GM19025 (cell line): ENCODE measurements around the gene PRKG1.
"Not testable (repeated sequence)": the region's sequence is repeated elsewhere in the genome, so short reads cannot be mapped to it uniquely, and the experiment has no call there.

Source experiments
- ATAC-seq: cut with Tn5 transposase; IDR thresholded peaks from one replicate; pipeline ENCODE4 v1.9.1; 2021; ENCODE audit warnings: mild to moderate bottlenecking, low read depth, moderate library complexity; ENCODE audit not compliant: unreplicated experiment

Gene PRKG1

GRCh38 chr10:51112013-51112412, 37.7 kb downstream of the PRKG1 start:
- no peak for ATAC-seq

DNA sequence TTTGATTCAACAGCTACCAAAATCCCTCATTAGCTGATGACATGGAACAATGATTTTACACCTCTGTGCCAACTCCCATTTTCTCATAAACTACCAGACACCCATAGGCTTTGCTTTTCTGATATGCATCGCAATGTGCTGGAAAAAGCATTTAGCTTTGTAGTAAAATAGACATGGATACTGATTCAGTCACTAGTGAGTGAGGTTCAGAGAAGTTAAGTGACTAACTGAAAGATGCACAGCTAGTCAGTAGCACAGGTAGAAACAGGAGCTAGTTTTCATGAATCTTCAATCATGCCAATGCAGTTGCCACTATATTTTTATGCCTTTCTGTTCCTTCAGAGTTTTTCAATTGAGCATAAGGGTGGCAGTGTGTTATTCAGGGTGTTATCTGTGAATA, 38.7 kb downstream of the PRKG1 start:
- ATAC-seq, result no peak

GRCh38 chr10:51117053-51117660, 42.9 kb downstream of the PRKG1 start:
- no peak for ATAC-seq

GRCh38 chr10:51117794-51118193, 43.5 kb downstream of the PRKG1 start:
- no peak for ATAC-seq

GRCh38 chr10:51119441-51119840, 45.2 kb downstream of the PRKG1 start:
- no peak for ATAC-seq

GRCh38 chr10:51121861-51122260, 47.6 kb downstream of the PRKG1 start:
- no peak for ATAC-seq

- ATAC-seq, result no peak
Measured at GRCh38 chr10:51124852-51125251, 50.6 kb downstream of the PRKG1 start.

GRCh38 chr10:51125518-51125917, 51.2 kb downstream of the PRKG1 start:
- no peak for ATAC-seq

GRCh38 chr10:51129946-51130544, 55.8 kb downstream of the PRKG1 start:
- ATAC-seq, result no peak

GRCh38 chr10:51137756-51138529, 63.7 kb downstream of the PRKG1 start:
- ATAC-seq, result no peak

- ATAC-seq, result no peak
Measured at GRCh38 chr10:51139176-51139575, 64.9 kb downstream of the PRKG1 start.

- no peak for ATAC-seq
Measured at GRCh38 chr10:51141010-51141409, 66.7 kb downstream of the PRKG1 start.

DNA sequence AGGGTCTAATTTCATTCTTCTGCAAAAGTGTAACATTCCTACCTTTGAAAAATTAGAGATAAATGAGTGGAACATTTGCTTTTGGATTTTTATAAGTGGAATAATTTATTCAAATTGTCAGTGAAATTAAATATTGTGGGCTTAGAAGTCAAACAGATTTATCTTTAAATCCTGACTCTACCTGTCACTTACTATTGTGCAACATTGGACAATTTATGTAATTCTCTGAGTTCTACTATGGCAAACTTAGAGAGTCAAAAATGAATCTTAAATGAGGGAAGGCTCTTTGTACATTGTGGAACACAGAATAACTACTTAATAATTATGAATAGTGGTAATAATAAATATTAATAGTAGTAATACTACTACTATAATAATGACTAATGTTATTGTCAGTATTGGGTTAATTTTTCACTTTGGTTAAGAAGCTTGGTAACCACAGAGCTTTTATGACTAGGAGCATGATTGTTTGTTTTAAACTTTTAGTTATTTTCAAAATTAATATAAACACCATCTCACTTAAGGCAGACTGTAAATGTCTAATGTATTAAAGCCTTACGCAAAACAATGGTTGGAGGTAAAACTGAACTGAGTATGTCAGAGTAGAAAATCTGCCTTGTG, 70.0 kb downstream of the PRKG1 start:
- no peak for ATAC-seq

GRCh38 chr10:51145375-51145774, 71.1 kb downstream of the PRKG1 start:
- no peak for ATAC-seq

- no peak for ATAC-seq
Measured at GRCh38 chr10:51147644-51148399, 73.5 kb downstream of the PRKG1 start.

GRCh38 chr10:51156926-51157325, 82.6 kb downstream of the PRKG1 start:
- no peak for ATAC-seq

DNA sequence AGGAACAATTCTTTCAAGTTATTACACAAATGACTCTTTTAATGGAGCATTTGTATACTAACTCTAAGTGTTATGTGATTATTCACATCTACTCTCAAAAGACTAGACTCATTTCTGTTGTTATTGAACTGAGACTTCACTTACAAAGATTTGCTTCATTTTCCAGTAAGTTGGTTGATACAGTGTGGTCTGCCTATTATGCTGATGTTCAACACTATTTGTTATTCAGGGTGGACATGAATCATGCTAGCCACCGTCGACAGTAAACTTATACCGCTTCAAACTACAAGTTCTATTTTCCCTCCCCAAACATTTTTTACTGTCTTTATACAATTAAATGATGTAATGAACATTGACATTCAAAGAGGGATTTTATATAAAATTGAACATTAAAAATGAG, 84.5 kb downstream of the PRKG1 start:
- ATAC-seq, result no peak

- ATAC-seq, result no peak
Measured at GRCh38 chr10:51159841-51160240, 85.6 kb downstream of the PRKG1 start.

DNA sequence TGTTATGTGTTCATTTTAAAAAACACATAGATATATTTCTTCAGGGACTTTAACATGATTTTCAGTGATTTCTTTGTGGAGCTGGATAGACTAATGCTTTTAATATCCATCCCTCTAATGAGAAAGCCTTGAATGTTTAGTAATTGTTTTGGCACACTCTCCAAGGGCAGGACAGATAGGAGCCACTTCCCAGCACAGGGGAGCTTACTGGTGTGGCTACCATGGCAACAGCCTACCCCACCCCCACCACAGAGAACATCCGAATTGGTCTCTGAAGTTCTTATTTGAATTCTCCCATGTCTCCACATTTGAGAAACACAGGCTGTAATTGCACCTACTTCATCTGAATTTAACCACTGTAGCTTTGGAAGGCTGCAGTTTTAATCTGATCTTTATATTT, 87.7 kb downstream of the PRKG1 start:
- ATAC-seq, result no peak

GRCh38 chr10:51163380-51164049, 89.2 kb downstream of the PRKG1 start:
- not testable (repeated sequence) for ATAC-seq
